GM21723 (cell line): Measurements from ENCODE around the gene RFFL.
"Not testable (repeated sequence)": the region's sequence is repeated elsewhere in the genome, so short reads cannot be mapped to it uniquely, and the experiment has no call there.

Experiments used
- ATAC-seq: cut with Tn5 transposase; IDR thresholded peaks from one replicate; pipeline ENCODE4 v1.9.1; 2021; ENCODE audit warnings: mild to moderate bottlenecking, moderate library complexity; ENCODE audit not compliant: unreplicated experiment

The RFFL gene

GRCh38 chr17:35050170-35050569 lies 13.3 kb downstream of the RFFL start:
- no peak for ATAC-seq

DNA sequence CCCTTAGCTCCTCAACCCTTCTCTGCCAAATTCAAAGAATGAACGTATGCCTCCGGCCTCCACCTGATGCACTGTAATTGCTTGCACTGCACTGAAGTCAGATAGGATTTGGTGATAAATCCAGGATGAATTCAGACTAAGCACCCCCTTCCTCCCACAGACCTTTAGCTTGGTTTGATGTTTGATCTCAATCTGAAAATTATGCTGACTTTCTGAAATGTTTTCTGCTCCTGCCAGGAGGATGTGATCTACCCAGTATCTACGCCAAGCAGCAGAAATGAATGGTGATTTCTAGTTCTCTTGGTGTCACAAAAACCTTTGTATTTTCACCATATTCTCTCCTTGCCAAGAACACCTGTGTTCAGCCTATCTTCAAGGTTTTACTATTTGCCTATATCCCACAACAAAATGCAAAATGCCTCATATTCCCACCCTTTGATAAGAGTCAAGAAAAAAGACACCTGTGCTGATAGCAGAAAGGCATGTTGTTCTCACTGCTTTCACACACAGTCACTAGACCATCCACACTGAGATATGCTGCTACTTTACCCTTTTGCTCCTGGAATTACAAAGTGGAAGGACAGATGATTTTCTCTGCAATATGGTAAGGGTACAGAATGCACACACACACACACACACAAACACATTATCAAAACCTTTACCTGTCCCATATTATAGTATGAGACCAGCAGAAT lies 14.7 kb downstream of the RFFL start:
- ATAC-seq, result no peak

- no peak for ATAC-seq
Observed at GRCh38 chr17:35046740-35047283, 16.7 kb downstream of the RFFL start.

DNA sequence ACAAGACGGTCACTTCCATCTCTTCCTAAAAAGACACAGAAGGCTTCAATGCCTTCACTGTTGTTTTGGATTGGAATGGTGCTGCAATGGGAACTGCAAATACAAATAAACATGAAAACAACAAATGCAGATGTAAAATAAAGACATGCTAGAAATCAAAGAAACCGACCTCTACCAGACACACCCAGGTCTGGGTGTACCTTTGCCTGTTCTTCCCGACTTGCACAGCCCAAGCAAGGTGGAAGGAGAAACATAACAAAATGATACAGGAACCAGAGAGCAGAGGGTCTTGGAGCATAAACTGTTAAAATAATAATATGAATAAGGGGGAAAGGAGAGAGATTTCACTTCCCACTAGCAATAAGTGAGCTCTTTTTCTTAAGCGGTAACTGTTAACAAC lies 17.3 kb downstream of the RFFL start:
- ATAC-seq, result no peak

DNA sequence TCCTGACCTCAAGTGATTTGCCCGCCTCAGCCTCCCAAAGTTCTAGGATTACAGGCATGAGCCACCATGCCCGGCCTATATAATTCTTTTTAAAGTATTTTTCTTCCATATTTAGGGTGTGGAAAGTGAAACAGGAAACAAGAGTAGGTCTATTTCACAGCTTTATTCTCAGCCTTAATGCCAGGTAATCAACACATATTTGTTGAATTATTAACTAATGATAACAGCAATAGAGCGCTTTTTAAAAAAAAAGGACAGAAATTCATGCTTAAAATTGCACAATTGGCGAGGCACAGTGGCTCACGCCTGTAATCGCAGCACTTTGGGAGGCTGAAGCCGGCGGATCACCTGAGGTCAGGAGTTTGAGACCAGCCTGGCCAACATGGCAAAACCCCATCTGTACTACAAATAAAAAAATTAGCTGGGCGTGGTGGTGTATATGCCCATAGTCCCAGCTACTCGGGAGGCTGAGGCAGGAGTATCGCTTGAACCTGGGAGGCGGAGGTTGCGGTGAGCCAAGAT lies 18.0 kb downstream of the RFFL start:
- not testable (repeated sequence) for ATAC-seq

DNA sequence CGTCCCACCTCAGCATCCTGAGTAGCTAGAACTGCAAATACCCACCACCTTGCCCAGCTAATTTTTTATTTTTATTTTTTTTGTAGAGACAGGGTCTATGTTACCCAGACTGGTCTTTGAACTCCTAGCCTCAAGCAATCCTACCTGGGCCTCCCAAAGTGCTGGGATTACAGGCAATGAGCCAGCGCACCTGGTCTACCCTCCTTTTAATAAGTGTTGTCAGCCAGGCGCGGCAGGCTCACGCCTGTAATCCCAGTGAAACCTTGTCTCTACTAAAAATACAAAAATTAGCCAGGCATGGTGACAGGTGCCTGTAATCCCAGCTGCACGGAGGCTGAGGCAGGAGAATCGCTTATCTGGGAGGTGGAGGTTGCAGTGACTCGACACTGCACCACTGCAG lies 19.3 kb downstream of the RFFL start:
- ATAC-seq, result no peak

DNA sequence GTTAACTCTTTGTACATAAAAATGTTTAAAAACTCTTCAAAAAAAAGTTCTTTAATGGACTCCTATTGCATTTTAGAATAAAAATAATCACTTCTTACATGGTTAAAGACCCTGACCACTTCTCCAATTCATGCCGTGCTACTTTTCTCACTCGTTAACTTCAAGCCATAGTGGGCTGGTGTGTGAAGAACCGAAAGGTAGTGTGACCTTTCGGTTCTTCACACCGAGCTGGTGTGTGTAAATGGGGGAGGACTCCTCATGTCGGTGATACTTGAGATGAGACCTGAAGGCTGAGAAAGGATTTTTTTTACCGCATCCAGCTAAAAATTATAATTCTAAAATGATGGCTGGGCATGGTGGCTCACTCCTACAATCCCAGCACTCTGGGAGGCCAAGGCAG lies 22.1 kb downstream of the RFFL start:
- ATAC-seq, result no peak

DNA sequence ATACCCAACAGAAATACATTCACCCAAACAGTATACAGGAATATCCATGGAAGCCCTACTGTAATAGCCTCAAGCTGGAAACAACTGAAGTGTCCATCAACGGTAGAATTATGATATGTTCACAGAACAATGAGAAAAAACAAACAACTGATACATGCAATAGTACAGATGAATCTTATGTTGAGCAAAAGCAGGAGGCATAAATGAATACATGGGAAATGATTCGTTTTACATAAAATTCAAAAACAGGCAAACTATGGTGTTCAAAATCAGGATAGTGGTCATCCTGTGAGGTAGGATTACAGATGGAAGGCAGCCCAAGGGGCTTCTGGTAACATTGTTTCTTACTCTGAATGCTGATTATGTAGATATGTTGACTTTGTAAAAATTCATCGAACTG lies 25.1 kb downstream of the RFFL start:
- ATAC-seq, result no peak

- ATAC-seq, result no peak
Observed at GRCh38 chr17:35030780-35031179, 32.7 kb downstream of the RFFL start.

DNA sequence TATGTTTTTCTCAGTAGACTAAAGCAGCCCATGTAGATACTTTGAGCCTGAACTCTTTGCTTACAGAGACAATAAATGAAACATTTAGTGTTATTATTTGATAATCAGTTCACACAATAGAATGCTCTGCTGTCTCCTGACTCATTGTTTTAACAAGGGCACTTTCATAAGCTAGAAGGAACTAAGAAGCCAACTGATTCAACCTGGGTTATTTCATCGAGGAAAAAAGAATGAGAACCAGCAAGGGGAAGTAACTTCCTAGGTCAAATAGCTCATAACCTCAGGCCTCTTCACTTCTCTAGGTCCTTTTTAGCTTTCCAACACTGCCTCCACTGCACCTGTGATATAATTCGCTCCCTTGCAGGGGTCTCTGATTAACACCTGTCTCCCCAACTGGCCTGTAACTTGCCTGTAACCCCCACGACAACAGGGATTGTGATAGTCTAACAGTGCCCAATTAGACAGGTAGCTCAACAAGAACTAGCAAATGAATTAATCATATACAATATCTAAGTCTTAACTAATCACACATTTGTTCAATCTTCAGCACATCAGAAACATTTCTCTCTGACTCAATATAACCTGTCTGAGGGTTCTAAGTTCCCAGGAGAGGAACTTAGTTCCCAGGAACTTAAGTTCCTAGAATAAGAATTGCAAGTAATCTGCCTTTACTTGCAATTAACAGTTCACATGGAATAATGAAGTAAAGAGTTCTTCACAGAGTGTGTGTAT lies 34.8 kb downstream of the RFFL start:
- ATAC-seq, result no peak

DNA sequence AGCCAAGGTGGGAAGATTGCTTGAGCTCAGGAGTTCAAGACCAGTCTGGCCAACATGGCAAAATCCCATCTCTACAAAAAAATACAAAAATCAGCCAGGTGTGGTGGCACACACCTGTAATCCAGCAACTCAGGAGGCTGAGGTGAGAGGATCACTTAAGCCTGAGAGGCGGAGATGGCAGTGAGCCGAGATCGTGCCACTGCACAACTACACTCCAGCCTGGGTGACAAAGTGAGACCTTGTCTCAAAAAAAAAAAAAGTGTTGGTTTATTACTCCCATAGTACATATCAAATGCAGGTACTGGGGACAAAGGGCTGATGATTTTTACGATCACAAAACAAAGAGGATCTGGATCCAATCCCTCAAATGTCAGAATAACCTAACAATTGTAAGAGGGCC lies 35.4 kb downstream of the RFFL start:
- ATAC-seq, result not testable (repeated sequence)

- ATAC-seq, result no peak
Observed at GRCh38 chr17:35025541-35025940, 38.0 kb downstream of the RFFL start.

DNA sequence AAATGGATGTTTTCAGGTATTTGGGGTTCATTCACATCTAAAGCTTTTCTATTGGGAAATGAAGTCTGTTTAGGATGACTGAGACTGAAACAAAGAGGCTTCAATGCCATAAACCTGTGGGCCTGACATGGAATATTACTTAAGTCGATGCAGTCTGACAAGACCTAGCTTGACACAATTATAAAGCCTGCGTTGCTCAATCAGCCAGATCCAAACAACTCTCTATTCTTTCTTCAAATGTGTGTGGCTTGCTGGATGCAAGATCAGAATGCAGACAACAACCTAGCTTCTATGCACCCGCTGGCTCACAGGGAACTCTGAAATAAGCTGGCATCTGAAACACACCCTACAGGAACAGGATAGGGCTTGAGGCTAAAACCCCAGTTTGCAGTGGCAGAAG lies 40.0 kb downstream of the RFFL start:
- no peak for ATAC-seq

DNA sequence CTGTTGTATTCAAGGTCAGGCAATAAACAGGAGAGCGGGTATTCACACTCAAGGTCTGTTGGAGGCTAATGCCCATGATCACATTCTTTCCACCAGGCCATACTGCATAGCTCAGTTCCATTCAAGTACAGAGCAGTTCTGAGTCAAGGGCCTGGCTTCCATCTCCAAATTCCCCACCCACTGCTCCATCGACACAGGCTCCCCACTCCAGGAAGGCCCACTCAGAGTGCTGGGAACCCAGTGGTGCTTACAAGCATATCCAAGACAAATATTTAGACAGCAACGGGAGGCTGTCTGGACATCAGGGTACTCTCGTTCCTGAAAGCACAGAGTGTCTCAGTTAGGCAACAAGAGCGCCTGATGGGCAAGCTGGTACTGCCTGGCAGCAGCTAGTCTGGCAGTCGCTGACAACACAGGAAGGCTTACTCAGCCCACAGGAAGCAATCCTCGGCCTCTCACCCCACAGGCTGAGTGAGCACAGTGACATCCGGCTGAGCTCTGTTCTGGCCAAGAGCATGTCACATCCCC lies 40.9 kb downstream of the RFFL start:
- ATAC-seq, result no peak

- ATAC-seq, result no peak
Observed at GRCh38 chr17:35021520-35022380, 41.8 kb downstream of the RFFL start.

DNA sequence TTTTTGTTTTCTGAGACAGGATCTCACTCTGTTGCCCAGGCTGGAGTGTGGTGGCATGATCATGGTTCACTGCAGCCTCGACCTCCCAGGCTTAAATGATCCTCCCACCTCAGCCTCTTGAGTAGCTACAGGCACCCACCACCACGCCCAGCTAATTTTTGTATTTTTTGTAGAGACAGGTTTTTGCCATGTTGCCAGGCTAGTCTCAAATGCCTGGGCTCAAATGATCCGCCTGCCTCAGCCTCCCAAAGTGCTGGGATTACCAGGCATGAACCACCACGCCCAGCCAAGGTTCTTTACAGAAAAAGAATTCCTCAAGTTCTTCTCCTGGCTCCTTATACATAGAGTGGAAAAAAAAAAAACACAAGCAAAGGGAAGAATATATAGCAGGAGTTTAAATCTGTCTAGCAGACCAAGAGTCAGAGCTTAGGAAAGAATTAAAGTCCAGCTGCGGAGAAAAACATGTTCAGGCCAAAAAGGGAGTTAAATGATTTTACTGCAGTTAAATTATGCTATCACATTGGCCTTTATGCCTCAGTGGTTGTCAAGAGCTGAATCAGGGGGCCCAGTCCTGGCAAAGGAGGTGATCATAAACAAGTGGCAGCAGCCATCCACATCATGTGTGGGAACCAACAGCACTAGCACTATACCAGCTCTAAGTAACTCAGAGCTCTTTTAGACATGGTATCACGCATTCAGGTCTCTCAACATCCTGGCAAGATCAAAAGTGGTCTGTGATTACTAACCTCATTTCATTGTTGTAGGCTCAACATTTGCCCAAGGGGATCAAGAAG lies 43.9 kb downstream of the RFFL start:
- no peak for ATAC-seq

DNA sequence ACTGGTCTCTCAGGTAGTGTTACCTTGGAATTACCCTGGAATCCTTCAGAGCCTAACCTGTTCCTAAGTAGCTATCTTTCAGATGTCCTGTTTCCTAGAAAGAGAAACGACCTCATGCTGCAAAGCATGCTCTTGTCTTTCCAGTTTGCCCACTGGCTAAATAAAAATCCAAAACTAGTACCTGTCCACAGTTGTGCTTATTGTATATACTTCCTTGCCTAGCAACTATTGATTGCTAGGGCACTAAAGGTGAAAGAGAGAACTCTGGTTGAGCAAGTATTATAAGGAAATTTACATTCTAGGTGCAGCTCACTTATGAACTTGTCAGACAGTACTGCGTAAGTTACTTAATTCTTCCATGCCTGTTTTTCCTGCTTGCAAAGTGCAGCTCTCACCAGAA lies 44.7 kb downstream of the RFFL start:
- ATAC-seq, result no peak

DNA sequence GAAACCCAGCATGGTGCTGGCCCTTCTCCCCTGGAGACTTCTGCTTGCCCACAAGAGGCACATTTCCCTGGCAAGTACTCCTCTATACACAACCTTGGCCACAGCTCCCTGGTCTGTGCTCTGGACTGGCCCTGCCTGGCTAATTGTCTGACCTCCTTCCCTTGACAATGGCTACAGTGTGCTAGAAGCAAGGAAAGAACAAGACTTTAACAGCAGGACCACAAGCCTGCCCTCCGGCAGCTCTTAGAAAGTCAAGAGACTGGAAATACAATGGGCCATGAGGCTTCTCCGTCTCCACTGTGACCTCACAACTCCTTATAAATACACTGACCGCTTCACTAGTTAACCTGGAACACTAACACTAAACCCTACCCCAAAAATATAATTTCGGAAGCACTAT lies 46.5 kb downstream of the RFFL start:
- no peak for ATAC-seq

DNA sequence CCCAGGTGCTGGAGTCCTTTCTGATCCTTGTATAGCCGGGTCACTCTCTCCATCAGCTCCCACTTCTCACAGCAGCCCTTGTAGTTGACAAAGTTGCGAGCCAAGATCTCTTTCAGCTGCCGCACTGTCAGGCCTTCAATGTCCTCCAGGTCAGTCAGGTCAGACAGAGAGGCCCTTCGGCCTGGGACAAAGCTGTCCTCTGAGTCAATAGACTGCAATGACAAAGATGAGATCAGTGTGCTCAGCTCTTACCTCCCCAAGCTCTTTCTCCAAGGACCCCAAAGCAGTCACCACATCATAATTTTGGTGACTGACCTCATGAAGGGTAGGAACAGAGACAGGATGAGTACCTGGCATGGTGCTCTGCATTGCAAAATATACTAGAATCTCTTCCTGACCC lies 47.1 kb downstream of the RFFL start:
- no peak for ATAC-seq

DNA sequence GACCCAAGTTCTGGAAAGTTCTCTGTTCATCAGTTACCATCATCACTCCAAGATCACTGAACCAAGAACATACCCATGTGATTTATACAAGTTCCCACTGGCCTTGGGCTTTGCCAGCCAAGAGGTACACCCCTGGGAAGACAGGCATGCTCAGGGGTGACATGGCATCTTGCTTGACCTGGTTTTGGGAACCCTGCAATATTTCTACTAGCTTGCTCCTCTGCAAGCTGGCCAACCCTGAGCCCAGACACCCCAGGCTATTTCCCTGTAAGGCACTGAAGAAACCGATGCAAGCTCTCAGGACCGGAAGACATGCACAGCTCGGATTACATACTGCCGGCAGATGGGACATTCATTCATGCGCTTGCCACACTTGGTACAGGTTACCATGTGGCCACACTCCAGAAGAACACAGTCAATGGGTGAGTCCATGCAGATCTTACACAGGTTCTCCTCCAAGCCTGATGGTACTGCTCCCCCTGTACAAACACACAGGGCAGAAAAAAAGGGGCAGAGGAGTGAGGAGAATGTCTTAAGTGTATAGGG lies 51.8 kb downstream of the RFFL start:
- ATAC-seq, result no peak
